ENCODE data around the gene DENND1A. TPM values are rescaled to one million over a fixed set of nuclear protein-coding genes. Genes with fewer than 3 reads are reported as not detected.
"Not testable (repeated sequence)": the region's sequence is repeated elsewhere in the genome, so short reads cannot be mapped to it uniquely, and the experiment has no call there.

DENND1A gene
- total RNA-seq, 1 donor from 2014 or later, result 48.1 TPM

DNA sequence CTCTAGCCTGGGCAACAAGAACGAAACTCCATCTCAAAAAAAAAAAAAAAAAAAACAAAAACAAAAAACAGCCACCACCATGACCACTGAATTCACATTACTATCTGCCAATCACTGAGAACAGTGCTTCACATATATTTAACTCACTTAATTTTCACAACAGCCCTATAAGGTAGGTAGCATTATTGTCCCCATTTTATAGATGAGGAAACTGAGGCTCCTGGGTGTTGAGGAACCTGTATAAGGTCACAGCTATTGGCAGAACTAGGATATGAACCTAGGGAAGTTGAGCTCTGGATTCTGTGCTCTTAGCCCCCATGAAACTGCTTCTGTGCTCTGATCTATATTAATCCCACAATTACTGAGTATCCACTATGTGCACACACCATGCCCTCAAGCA, 290.2 kb downstream of the DENND1A start:
- Histone ChIP-seq H3K9me3 (ENCODE audit: low read depth) (no peaks in the 10 kb centered on the region), H4K20me1 (ENCODE audit: low read depth) (no peaks in the 10 kb centered on the region), H3F3A (ENCODE audit: low read depth) (peaks cover 7% of the 10 kb centered on the region), H3K27ac (no peak overlapping the region), H2AFZ (replicated peaks) (no peak overlapping the region), H3K4me3 (no peak overlapping the region), H3K27me3 (no peaks in the 10 kb centered on the region), H3K4me1 (peaks cover 7% of the 10 kb centered on the region), H3K36me3 (no peaks in the 10 kb centered on the region), H3K4me2 (no peak overlapping the region), H3K9ac (no peak overlapping the region), H3K79me2 (ENCODE audit: low read depth) (no peaks in the 10 kb centered on the region)
- no peak for DNase-seq (ENCODE audit: low spot score)
- Mint-ChIP-seq H3K27me3 (ENCODE audit: insufficient read depth, low read depth) (no peaks in the 10 kb centered on the region), H3K4me1 (peaks cover 8% of the 10 kb centered on the region), H3K36me3 (peaks cover 4% of the 10 kb centered on the region), H3K4me3 (no peak overlapping the region), H3K27ac (no peak overlapping the region), H3K9me3 (no peaks in the 10 kb centered on the region)
- TF ChIP-seq, protein P1, sequence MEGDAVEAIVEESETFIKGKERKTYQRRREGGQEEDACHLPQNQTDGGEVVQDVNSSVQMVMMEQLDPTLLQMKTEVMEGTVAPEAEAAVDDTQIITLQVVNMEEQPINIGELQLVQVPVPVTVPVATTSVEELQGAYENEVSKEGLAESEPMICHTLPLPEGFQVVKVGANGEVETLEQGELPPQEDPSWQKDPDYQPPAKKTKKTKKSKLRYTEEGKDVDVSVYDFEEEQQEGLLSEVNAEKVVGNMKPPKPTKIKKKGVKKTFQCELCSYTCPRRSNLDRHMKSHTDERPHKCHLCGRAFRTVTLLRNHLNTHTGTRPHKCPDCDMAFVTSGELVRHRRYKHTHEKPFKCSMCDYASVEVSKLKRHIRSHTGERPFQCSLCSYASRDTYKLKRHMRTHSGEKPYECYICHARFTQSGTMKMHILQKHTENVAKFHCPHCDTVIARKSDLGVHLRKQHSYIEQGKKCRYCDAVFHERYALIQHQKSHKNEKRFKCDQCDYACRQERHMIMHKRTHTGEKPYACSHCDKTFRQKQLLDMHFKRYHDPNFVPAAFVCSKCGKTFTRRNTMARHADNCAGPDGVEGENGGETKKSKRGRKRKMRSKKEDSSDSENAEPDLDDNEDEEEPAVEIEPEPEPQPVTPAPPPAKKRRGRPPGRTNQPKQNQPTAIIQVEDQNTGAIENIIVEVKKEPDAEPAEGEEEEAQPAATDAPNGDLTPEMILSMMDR (IDR thresholded peaks at IDR 0.05), result no peak
- TF ChIP-seq EZH2phosphoT487 (IDR thresholded peaks at IDR 0.05) (no peak), EZH2 (IDR thresholded peaks at IDR 0.05) (no peak)

DNA sequence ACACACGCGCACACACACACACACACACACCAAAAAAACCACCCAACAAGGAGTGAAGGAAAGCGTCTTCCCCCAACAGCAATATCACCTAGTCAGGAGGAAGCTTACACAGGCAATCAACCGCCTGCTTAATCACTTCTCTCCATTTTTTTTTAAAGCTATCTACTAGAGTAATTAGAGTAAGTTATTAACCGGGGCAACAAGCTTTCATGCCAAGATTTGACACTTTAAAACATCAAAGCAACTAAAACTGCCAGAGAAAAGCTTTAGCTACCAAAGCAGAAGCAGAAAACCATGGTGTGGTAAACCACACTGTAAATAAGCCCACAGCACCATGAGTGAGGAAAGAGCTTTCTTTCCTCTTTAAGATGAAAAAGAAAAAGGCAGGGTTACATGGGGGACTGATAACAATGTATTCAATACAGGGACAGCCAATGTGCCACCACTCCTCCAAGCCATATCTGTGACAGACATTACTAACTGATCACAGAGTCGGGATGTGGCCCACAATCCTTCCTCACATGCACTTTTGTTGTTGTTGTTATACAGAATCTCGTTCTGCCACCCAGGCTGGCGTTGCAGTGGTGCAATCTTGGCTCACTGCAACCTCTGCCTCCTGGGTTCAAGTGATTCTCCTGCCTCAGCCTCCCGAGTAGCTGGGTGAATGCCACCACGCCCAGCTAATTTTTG, 291.8 kb downstream of the DENND1A start:
- H3K36me3 Mint-ChIP-seq, result no peaks in the 10 kb centered on the region
- Histone ChIP-seq H3K9ac (no peak overlapping the region), H3K4me2 (no peak overlapping the region)

DNA sequence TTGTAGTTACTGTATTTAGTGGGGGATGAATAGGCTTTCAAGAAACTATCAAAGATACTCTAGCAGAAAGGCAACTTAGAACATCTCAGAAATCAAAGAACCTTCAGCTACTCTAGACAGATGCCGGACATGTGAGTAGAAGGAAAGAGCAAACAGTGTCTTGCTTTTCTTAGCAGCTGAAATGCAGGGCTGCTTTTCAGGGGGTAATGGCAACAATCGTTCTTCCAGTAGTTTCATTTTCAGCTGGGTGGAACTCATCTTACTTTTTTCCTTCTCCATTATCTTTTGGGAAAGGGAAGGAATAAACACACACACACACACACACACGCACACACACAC, 292.4 kb downstream of the DENND1A start:
- no peaks in the 10 kb centered on the region for H3K79me2 ChIP-seq (ENCODE audit: low read depth)
- no peak overlapping the region for H3K27ac ChIP-seq
- Mint-ChIP-seq H3K9me3 (no peaks in the 10 kb centered on the region), H3K4me3 (no peak overlapping the region), H3K27ac (no peak overlapping the region), H3K36me3 (no peaks in the 10 kb centered on the region), H3K27me3 (ENCODE audit: insufficient read depth, low read depth) (no peaks in the 10 kb centered on the region), H3K4me1 (peaks cover 4% of the 10 kb centered on the region)
- no peak overlapping the region for H3K4me2 ChIP-seq
- no peak overlapping the region for H2AFZ ChIP-seq (replicated peaks)
- no peaks in the 10 kb centered on the region for H4K20me1 ChIP-seq (ENCODE audit: low read depth)
- no peaks in the 10 kb centered on the region for H3K9me3 ChIP-seq (ENCODE audit: low read depth)
- H3K9ac ChIP-seq, result no peak overlapping the region
- no peak overlapping the region for H3K4me3 ChIP-seq
- TF ChIP-seq EZH2 (IDR thresholded peaks at IDR 0.05) (no peak), EZH2phosphoT487 (IDR thresholded peaks at IDR 0.05) (no peak)
- TF ChIP-seq, protein P1 (IDR thresholded peaks at IDR 0.05), result no peak
- H3K4me1 ChIP-seq, result peaks cover 3% of the 10 kb centered on the region
- no peaks in the 10 kb centered on the region for H3K27me3 ChIP-seq
- H3F3A ChIP-seq (ENCODE audit: low read depth), result no peaks in the 10 kb centered on the region
- no peaks in the 10 kb centered on the region for H3K36me3 ChIP-seq
- no peak for DNase-seq (ENCODE audit: low spot score)

More for the DNA sequence above, 291.8 kb downstream of the DENND1A start:
- H3K9me3 ChIP-seq (ENCODE audit: low read depth), result no peaks in the 10 kb centered on the region
- Mint-ChIP-seq H3K9me3 (no peaks in the 10 kb centered on the region), H3K4me1 (peaks cover 8% of the 10 kb centered on the region), H3K4me3 (no peak overlapping the region), H3K27me3 (ENCODE audit: insufficient read depth, low read depth) (no peaks in the 10 kb centered on the region), H3K27ac (no peak overlapping the region)
- peaks cover 4% of the 10 kb centered on the region for H3F3A ChIP-seq (ENCODE audit: low read depth)
- TF ChIP-seq EZH2 (IDR thresholded peaks at IDR 0.05) (no peak), EZH2phosphoT487 (IDR thresholded peaks at IDR 0.05) (no peak)
- TF ChIP-seq, protein P1 (IDR thresholded peaks at IDR 0.05), result no peak
- H3K79me2 ChIP-seq (ENCODE audit: low read depth), result no peaks in the 10 kb centered on the region
- no peak overlapping the region for H3K4me3 ChIP-seq
- H3K4me1 ChIP-seq, result peaks cover 7% of the 10 kb centered on the region
- no peak overlapping the region for H2AFZ ChIP-seq (replicated peaks)
- no peak for DNase-seq (ENCODE audit: low spot score)
- H3K27me3 ChIP-seq, result no peaks in the 10 kb centered on the region
- H4K20me1 ChIP-seq (ENCODE audit: low read depth), result no peaks in the 10 kb centered on the region
- H3K27ac ChIP-seq, result no peak overlapping the region
- no peaks in the 10 kb centered on the region for H3K36me3 ChIP-seq

DNA sequence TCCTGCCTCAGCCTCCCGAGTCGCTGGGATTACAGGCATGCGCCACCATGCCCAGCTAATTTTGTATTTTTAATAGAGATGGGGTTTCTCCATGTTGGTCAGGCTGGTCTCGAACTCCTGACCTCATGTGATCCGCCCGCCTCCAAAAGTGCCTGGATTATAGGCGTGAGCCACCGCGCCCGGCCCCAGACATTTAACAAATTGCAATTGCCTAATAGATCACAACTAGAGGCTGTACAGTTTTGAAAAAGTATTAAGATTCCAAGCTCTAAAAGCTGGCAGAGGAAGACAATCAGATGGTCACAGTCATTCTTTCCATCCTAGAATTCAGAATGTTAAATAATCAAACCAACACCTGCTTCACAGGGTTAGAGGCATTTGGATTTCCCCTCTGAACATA, 293.1 kb downstream of the DENND1A start:
- not testable (repeated sequence) for H3K9ac ChIP-seq; H3K9me3 ChIP-seq (ENCODE audit: low read depth); H3K4me3 ChIP-seq; H3K79me2 ChIP-seq (ENCODE audit: low read depth); H3K27ac Mint-ChIP-seq; H3K4me1 ChIP-seq; H3F3A ChIP-seq (ENCODE audit: low read depth); H3K36me3 ChIP-seq; H3K27me3 ChIP-seq; H3K27me3 Mint-ChIP-seq (ENCODE audit: insufficient read depth, low read depth); H3K9me3 Mint-ChIP-seq; DNase-seq (ENCODE audit: low spot score); H3K4me2 ChIP-seq; H2AFZ ChIP-seq (replicated peaks); H3K4me1 Mint-ChIP-seq; H3K36me3 Mint-ChIP-seq; H3K27ac ChIP-seq; H3K4me3 Mint-ChIP-seq; H4K20me1 ChIP-seq (ENCODE audit: low read depth)
